Measurements from ENCODE around the gene CACTIN. TPM values are rescaled to one million over a fixed set of nuclear protein-coding genes. Genes with fewer than 3 reads are reported as not detected.

Gene CACTIN
- total and polyA plus RNA-seq, 2 experiments from 2014 or later = 6.9 to 29.1 TPM

DNA sequence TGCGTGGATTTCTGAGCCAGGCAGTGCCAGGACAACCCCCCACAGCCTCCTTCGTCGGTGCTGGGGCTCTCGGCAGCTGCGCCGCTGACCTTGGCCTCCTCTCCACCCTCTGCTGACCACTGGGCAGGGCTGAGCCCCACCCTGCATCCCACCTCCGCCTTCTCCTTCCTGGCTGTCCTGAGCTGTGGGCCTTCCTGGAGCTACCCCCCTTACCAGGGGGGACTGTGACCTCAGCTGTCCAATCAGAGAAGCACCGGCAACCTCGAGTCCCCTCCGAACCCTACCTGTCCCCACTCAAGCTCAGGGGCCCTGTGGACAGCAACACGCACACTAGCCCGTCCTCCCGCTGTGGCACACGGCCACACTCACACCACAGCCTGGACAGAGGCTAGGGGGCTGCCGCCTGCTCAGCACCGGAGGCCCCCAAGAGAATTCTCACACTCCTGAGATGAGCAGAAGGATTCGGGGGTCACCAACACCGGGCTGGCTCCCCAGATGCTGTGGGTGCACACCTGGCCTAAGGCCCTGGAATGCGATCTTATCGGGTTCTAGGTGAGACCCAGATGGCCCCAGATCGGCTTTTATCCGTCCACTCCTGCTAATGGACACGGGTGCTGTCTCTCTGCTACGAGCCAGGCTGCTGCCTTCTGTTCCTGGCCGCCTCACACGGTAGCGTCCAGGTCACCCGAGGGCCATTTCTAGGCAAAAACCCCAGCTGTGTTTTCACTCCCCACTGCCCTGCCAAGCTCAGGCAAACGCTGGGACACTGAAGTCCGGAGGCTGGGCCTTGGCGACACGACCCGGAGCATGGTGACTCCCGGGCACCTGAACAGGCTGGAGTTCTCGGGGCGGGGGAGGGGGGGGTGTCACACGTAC lies 32.5 kb upstream of the CACTIN start:
- no peaks in the 10 kb centered on the region; the same call in 1 of the 2 replicates for H3K36me3 ChIP-seq (ENCODE audit: low read depth)
- peaks cover 5% of the 10 kb centered on the region; the same call in 1 of the 2 replicates for H3F3A ChIP-seq (ENCODE audit: insufficient read depth)
- no peak overlapping the region for H3K4me2 ChIP-seq (ENCODE audit: unreplicated experiment)
- no peaks in the 10 kb centered on the region for H3K27me3 ChIP-seq (replicated peaks; ENCODE audit: insufficient read depth)
- DNase-seq = no peak
- no peaks in the 10 kb centered on the region for H3K79me2 ChIP-seq (ENCODE audit: insufficient read depth)
- no peak overlapping the region for H3K27ac ChIP-seq
- H3K9me3 ChIP-seq (ENCODE audit: low read depth) = no peaks in the 10 kb centered on the region
- H3K9me2 ChIP-seq (ENCODE audit: insufficient read depth) = no peaks in the 10 kb centered on the region
- H3K9ac ChIP-seq = no peak overlapping the region
- no peaks in the 10 kb centered on the region for H4K20me1 ChIP-seq (ENCODE audit: insufficient read depth)
- TF ChIP-seq EZH2phosphoT487 (IDR thresholded peaks at IDR 0.05; ENCODE audit: insufficient read depth, low read depth) (no peak), EZH2 (IDR thresholded peaks at IDR 0.05; ENCODE audit: insufficient read depth, poor library complexity, severe bottlenecking) (no peak)
- H3K4me1 ChIP-seq (ENCODE audit: insufficient read depth) = peaks cover 12% of the 10 kb centered on the region
- in situ Hi-C loops (cut with MboI) = no loop called here
- no peak overlapping the region for H3K4me3 ChIP-seq
- no peak overlapping the region for H2AFZ ChIP-seq
- 95 to 96% methylated on average over 35 to 37 of the region's 37 CpGs for WGBS, 2 experiments (ENCODE audit: low coverage in 1 of 2, low lambda C conversion rate in 2 of 2, missing lambda C conversion rate in 2 of 2)

DNA sequence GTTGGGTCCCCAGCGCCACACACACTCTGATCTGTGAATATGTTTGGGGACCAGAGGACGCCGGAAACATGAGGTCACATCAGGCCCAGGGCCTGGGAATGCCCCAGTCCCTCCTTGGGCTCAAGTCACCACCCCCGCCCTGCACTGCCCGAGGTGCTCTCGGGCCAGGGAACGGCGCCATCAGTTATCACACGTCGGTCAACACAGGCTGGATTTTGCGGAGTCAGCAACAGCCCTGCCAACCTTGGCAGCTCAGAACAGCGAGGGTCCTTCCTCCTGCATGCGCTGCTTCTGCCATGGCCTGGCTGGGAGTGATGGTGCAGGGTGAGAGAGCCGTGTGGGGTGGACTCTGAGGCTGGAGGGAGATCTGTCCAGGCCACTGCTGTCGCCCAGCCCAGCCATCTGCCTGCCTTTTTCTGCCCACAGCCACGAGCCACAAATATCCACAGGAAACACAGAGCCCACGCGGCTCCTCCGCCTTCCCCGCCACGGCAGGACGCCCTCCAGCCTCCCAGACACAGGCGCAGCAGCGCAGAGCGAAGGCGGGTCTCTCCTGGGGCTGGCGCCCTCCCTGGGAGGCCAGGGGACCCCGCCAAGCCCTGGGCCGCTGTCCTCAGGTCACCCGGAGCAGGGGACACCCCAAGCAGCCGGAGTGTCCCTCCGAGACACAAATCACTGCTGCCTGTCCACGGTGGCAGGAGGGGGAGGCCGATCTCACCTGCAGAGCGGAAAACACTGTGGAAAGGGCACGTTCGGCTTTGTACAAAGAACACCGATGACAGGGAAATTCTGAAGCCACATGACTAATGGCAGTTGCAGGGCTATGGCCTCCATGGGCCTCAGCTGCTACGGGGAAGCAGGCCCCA lies 31.6 kb upstream of the CACTIN start:
- H3F3A ChIP-seq (ENCODE audit: insufficient read depth) = peaks cover 5% of the 10 kb centered on the region; the same call in 1 of the 2 replicates
- no peak for TF ChIP-seq EZH2 (IDR thresholded peaks at IDR 0.05; ENCODE audit: insufficient read depth, poor library complexity, severe bottlenecking)
- TF ChIP-seq EZH2phosphoT487 (IDR thresholded peaks at IDR 0.05; ENCODE audit: insufficient read depth, low read depth) = no peak
- H4K20me1 ChIP-seq (ENCODE audit: insufficient read depth) = no peaks in the 10 kb centered on the region
- no peak overlapping the region for H3K9ac ChIP-seq
- H3K4me1 ChIP-seq (ENCODE audit: insufficient read depth) = peaks cover 12% of the 10 kb centered on the region
- no peak overlapping the region for H2AFZ ChIP-seq
- no peak overlapping the region for H3K4me3 ChIP-seq
- DNase-seq = no peak
- H3K27me3 ChIP-seq (replicated peaks; ENCODE audit: insufficient read depth) = no peaks in the 10 kb centered on the region
- no peaks in the 10 kb centered on the region; the same call in 1 of the 2 replicates for H3K36me3 ChIP-seq (ENCODE audit: low read depth)
- in situ Hi-C loops (cut with MboI) = no loop called here
- WGBS, 2 experiments (ENCODE audit: low coverage in 1 of 2, low lambda C conversion rate in 2 of 2, missing lambda C conversion rate in 2 of 2) = 91 to 92% methylated on average over 35 to 39 of the region's 39 CpGs
- H3K9me3 ChIP-seq (ENCODE audit: low read depth) = no peaks in the 10 kb centered on the region
- H3K4me2 ChIP-seq (ENCODE audit: unreplicated experiment) = no peak overlapping the region
- no peaks in the 10 kb centered on the region for H3K79me2 ChIP-seq (ENCODE audit: insufficient read depth)
- H3K27ac ChIP-seq = no peak overlapping the region
- no peaks in the 10 kb centered on the region for H3K9me2 ChIP-seq (ENCODE audit: insufficient read depth)

DNA sequence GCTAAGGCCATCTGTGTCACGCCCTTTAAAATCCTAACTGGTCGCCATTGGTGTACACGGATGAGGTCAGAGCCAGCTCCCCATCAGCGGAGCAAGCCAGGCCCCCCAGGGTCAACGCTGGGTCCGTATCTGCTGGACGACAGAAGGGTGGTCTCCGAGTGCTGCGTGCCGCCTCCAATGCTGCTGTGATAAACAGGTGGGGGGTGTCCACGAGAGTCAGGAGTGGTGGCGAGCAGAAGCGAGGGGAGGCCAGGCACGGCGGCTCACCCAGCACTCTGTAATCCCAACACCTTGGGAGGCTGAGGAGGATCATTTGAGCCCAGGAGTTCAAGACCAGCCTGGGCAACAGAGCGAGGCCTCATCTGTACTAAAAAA lies 30.8 kb upstream of the CACTIN start:
- Histone ChIP-seq H4K20me1 (ENCODE audit: insufficient read depth) (no peaks in the 10 kb centered on the region), H3K4me3 (no peak overlapping the region), H3F3A (ENCODE audit: insufficient read depth) (peaks cover 5% of the 10 kb centered on the region; the same call in 1 of the 2 replicates), H3K9ac (no peak overlapping the region), H3K27me3 (replicated peaks; ENCODE audit: insufficient read depth) (no peaks in the 10 kb centered on the region), H3K36me3 (ENCODE audit: low read depth) (no peaks in the 10 kb centered on the region; the same call in 1 of the 2 replicates), H3K9me3 (ENCODE audit: low read depth) (no peaks in the 10 kb centered on the region), H2AFZ (no peak overlapping the region), H3K27ac (no peak overlapping the region), H3K4me2 (ENCODE audit: unreplicated experiment) (no peak overlapping the region), H3K79me2 (ENCODE audit: insufficient read depth) (no peaks in the 10 kb centered on the region), H3K4me1 (ENCODE audit: insufficient read depth) (peaks cover 12% of the 10 kb centered on the region), H3K9me2 (ENCODE audit: insufficient read depth) (no peaks in the 10 kb centered on the region)
- TF ChIP-seq EZH2phosphoT487 (IDR thresholded peaks at IDR 0.05; ENCODE audit: insufficient read depth, low read depth) = no peak
- TF ChIP-seq EZH2 (IDR thresholded peaks at IDR 0.05; ENCODE audit: insufficient read depth, poor library complexity, severe bottlenecking) = no peak
- no peak for DNase-seq
- in situ Hi-C loops (cut with MboI) = no loop called here
- 98% methylated on average over 16 of the region's 16 CpGs for WGBS, 2 experiments (ENCODE audit: low coverage in 1 of 2, low lambda C conversion rate in 2 of 2, missing lambda C conversion rate in 2 of 2)

DNA sequence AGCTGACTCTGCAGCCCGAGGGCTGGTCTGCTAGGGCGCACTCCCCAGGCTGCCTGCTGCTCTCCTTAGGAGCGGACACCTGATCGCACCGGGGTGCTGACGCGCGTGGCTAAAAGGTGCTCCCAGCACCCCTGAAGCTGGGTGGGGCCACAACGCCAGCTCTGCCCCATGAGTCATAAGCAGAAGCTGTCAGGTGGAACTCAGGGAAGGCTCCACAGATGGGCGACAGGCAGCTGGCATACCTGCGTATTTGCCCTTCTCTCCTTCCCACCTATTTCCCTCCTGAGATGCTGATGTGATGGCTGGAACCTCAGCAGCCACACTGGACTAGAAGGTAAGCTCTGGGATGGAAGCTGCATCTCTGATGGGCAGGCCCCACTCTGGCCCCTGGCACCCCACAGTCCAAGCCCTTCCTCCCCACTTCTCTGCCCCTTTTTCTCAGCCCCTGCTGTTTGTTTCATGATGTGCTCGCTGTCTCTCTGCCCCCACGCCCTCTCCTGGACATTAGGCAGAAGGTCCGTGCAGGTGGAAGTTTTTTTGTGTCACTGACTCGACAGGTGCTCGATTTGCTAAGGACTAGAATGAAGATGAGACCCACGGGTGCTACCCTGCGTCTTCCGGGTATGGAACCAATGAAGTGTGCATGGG lies 30.3 kb upstream of the CACTIN start:
- Histone ChIP-seq H3K4me1 (ENCODE audit: insufficient read depth) (peaks cover 12% of the 10 kb centered on the region), H2AFZ (no peak overlapping the region), H3K27me3 (replicated peaks; ENCODE audit: insufficient read depth) (no peaks in the 10 kb centered on the region), H3K36me3 (ENCODE audit: low read depth) (no peaks in the 10 kb centered on the region; the same call in 1 of the 2 replicates), H3K79me2 (ENCODE audit: insufficient read depth) (no peaks in the 10 kb centered on the region), H3K9ac (no peak overlapping the region), H3K4me2 (ENCODE audit: unreplicated experiment) (no peak overlapping the region), H3K4me3 (no peak overlapping the region), H3K9me2 (ENCODE audit: insufficient read depth) (no peaks in the 10 kb centered on the region), H4K20me1 (ENCODE audit: insufficient read depth) (no peaks in the 10 kb centered on the region), H3K9me3 (ENCODE audit: low read depth) (no peaks in the 10 kb centered on the region), H3F3A (ENCODE audit: insufficient read depth) (peaks cover 5% of the 10 kb centered on the region; the same call in 1 of the 2 replicates), H3K27ac (no peak overlapping the region)
- WGBS, 2 experiments (ENCODE audit: low coverage in 1 of 2, low lambda C conversion rate in 2 of 2, missing lambda C conversion rate in 2 of 2) = 96% methylated on average over 19 of the region's 19 CpGs
- DNase-seq = no peak
- in situ Hi-C loops (cut with MboI) = no loop called here
- no peak for TF ChIP-seq EZH2phosphoT487 (IDR thresholded peaks at IDR 0.05; ENCODE audit: insufficient read depth, low read depth)
- TF ChIP-seq EZH2 (IDR thresholded peaks at IDR 0.05; ENCODE audit: insufficient read depth, poor library complexity, severe bottlenecking) = no peak

Measured in GM23248 (cell line).